GM21447 (cell line): ENCODE data around the gene SDHB.
A peak's percentile ranks its signal among the peaks of the same experiment; 100 is the strongest.

Experiments
- ATAC-seq: cut with Tn5 transposase; IDR thresholded peaks from one replicate; pipeline ENCODE4 v1.9.1; 2021; ENCODE audit not compliant: unreplicated experiment

Gene SDHB

GRCh38 chr1:17053685-17054410 lies at the start of gene SDHB:
Gene SDHB, minus strand, starts transcription at chr1:17054032. Its CDS starts 13 bp downstream, at chr1:17054019.
- peak; percentile 96 for ATAC-seq

- ATAC-seq = no peak
These were observed 48.4 kb upstream of the SDHB start for GRCh38 chr1:17102232-17102631.

- no peak for ATAC-seq
These were observed 47.4 kb upstream of the SDHB start for GRCh38 chr1:17101261-17101660.

GRCh38 chr1:17099616-17100340 lies 45.9 kb upstream of the SDHB start:
- ATAC-seq = no peak

GRCh38 chr1:17098446-17099317 lies 44.9 kb upstream of the SDHB start:
- ATAC-seq = no peak

GRCh38 chr1:17097787-17098186 lies 44.0 kb upstream of the SDHB start:
- ATAC-seq = no peak

GRCh38 chr1:17097147-17097546 lies 43.3 kb upstream of the SDHB start:
- ATAC-seq = no peak

- ATAC-seq = no peak
These were observed 42.8 kb upstream of the SDHB start for GRCh38 chr1:17096584-17096983.

- ATAC-seq = no peak
These were observed 41.3 kb upstream of the SDHB start for GRCh38 chr1:17095141-17095540.

- no peak for ATAC-seq
These were observed 40.8 kb upstream of the SDHB start for GRCh38 chr1:17094664-17095063.

GRCh38 chr1:17093822-17094393 lies 40.1 kb upstream of the SDHB start:
- ATAC-seq = no peak

- no peak for ATAC-seq
These were observed 37.4 kb upstream of the SDHB start for GRCh38 chr1:17091252-17091651.

GRCh38 chr1:17089506-17089905 lies 35.7 kb upstream of the SDHB start:
- no peak for ATAC-seq

GRCh38 chr1:17086751-17087150 lies 32.9 kb upstream of the SDHB start:
- no peak for ATAC-seq

- ATAC-seq = no peak
These were observed 31.0 kb upstream of the SDHB start for GRCh38 chr1:17084787-17085186.

- no peak for ATAC-seq
These were observed 28.9 kb upstream of the SDHB start for GRCh38 chr1:17082761-17083160.

- ATAC-seq = no peak
These were observed 27.6 kb upstream of the SDHB start for GRCh38 chr1:17081439-17081838.

- no peak for ATAC-seq
These were observed 27.0 kb upstream of the SDHB start for GRCh38 chr1:17080880-17081279.

GRCh38 chr1:17080085-17080759 lies 26.4 kb upstream of the SDHB start:
- no peak for ATAC-seq

GRCh38 chr1:17078991-17079868 lies 25.4 kb upstream of the SDHB start:
- ATAC-seq = no peak
